Stimulated activated CD8-positive, alpha-beta memory T cell treated with anti-CD3 and anti-CD28 coated beads, Interleukin-12 subunit alpha, Interleukin-12 subunit beta, amount 100 ng/mL, for 1 hour (primary cell): Measurements from ENCODE around the gene CTTNBP2NL.
A peak's percentile ranks its signal among the peaks of the same experiment; 100 is the strongest.
"Not testable (repeated sequence)": the region's sequence is repeated elsewhere in the genome, so short reads cannot be mapped to it uniquely, and the experiment has no call there.

Source experiments
- DNase-seq: peaks from one replicate; pipeline ENCODE4 v3.0.0-alpha.2; 2020; ENCODE audit warnings: low read depth

Gene CTTNBP2NL

GRCh38 chr1:112386731-112387346, 9.2 kb upstream of the CTTNBP2NL start:
- no peak for DNase-seq

GRCh38 chr1:112387807-112388206, 8.2 kb upstream of the CTTNBP2NL start:
- no peak for DNase-seq

- no peak for DNase-seq
Observed at GRCh38 chr1:112388436-112388835, 7.6 kb upstream of the CTTNBP2NL start.

GRCh38 chr1:112389689-112390088, 6.3 kb upstream of the CTTNBP2NL start:
- no peak for DNase-seq

GRCh38 chr1:112390335-112390734, 5.7 kb upstream of the CTTNBP2NL start:
- not testable (repeated sequence) for DNase-seq

GRCh38 chr1:112390775-112391602, 5.0 kb upstream of the CTTNBP2NL start:
- peak; percentile 62 for DNase-seq

- no peak for DNase-seq
Observed at GRCh38 chr1:112391603-112391940, 4.4 kb upstream of the CTTNBP2NL start.

- no peak for DNase-seq
Observed at GRCh38 chr1:112393631-112393974, 2.4 kb upstream of the CTTNBP2NL start.

- DNase-seq: no peak
Observed at GRCh38 chr1:112394743-112395062, 1.3 kb upstream of the CTTNBP2NL start.

- DNase-seq: no peak
Observed at GRCh38 chr1:112395256-112395820, 676 bp upstream of the CTTNBP2NL start.

- DNase-seq: no peak
Observed at GRCh38 chr1:112396653-112397471, 848 bp downstream of the CTTNBP2NL start.

GRCh38 chr1:112397841-112398240, 1.8 kb downstream of the CTTNBP2NL start:
- no peak for DNase-seq

GRCh38 chr1:112399456-112399855, 3.4 kb downstream of the CTTNBP2NL start:
- no peak for DNase-seq

GRCh38 chr1:112400706-112401105, 4.7 kb downstream of the CTTNBP2NL start:
- DNase-seq: not testable (repeated sequence)

- no peak for DNase-seq
Observed at GRCh38 chr1:112402682-112403643, 6.9 kb downstream of the CTTNBP2NL start.

- no peak for DNase-seq
Observed at GRCh38 chr1:112406771-112407170, 10.8 kb downstream of the CTTNBP2NL start.

GRCh38 chr1:112409414-112409813, 13.4 kb downstream of the CTTNBP2NL start:
- DNase-seq: no peak

- DNase-seq: no peak
Observed at GRCh38 chr1:112410673-112411072, 14.7 kb downstream of the CTTNBP2NL start.

GRCh38 chr1:112417271-112417670, 21.3 kb downstream of the CTTNBP2NL start:
- no peak for DNase-seq

- no peak for DNase-seq
Observed at GRCh38 chr1:112418099-112418892, 22.3 kb downstream of the CTTNBP2NL start.

- DNase-seq: no peak
Observed at GRCh38 chr1:112423207-112423606, 27.2 kb downstream of the CTTNBP2NL start.
